GM19397 (cell line): ENCODE data around the gene ZACN.
"Not testable (repeated sequence)": the region's sequence is repeated elsewhere in the genome, so short reads cannot be mapped to it uniquely, and the experiment has no call there.

ENCODE experiments used
- ATAC-seq: cut with Tn5 transposase; IDR thresholded peaks from one replicate; pipeline ENCODE4 v1.9.1; 2021; ENCODE audit warnings: mild to moderate bottlenecking, moderate library complexity; ENCODE audit not compliant: unreplicated experiment

ZACN gene

GRCh38 chr17:76078860-76079534, at the start of gene ZACN:
Gene ZACN, plus strand, starts transcription at chr17:76079182. Its CDS starts 83 bp downstream, at chr17:76079265.
- no peak for ATAC-seq

GRCh38 chr17:76032073-76032779, 46.8 kb upstream of the ZACN start:
- no peak for ATAC-seq

- no peak for ATAC-seq
Measured at GRCh38 chr17:76032780-76033108, 46.2 kb upstream of the ZACN start.

GRCh38 chr17:76033139-76033538, 45.8 kb upstream of the ZACN start:
- no peak for ATAC-seq

GRCh38 chr17:76034428-76035350, 44.3 kb upstream of the ZACN start:
- no peak for ATAC-seq

GRCh38 chr17:76036497-76037261, 42.3 kb upstream of the ZACN start:
- no peak for ATAC-seq

GRCh38 chr17:76038050-76038449, 40.9 kb upstream of the ZACN start:
- ATAC-seq = no peak

- ATAC-seq = no peak
Measured at GRCh38 chr17:76039121-76039520, 39.9 kb upstream of the ZACN start.

GRCh38 chr17:76040376-76040775, 38.6 kb upstream of the ZACN start:
- no peak for ATAC-seq

- ATAC-seq = not testable (repeated sequence)
Measured at GRCh38 chr17:76042868-76043267, 36.1 kb upstream of the ZACN start.

- ATAC-seq = not testable (repeated sequence)
Measured at GRCh38 chr17:76044475-76045007, 34.4 kb upstream of the ZACN start.

- ATAC-seq = no peak
Measured at GRCh38 chr17:76046064-76046463, 32.9 kb upstream of the ZACN start.

- ATAC-seq = no peak
Measured at GRCh38 chr17:76048025-76048605, 30.9 kb upstream of the ZACN start.

- no peak for ATAC-seq
Measured at GRCh38 chr17:76048711-76049110, 30.3 kb upstream of the ZACN start.

- no peak for ATAC-seq
Measured at GRCh38 chr17:76049239-76049638, 29.7 kb upstream of the ZACN start.

GRCh38 chr17:76049836-76050537, 29.0 kb upstream of the ZACN start:
- no peak for ATAC-seq

GRCh38 chr17:76050538-76051467, 28.2 kb upstream of the ZACN start:
- ATAC-seq = no peak

GRCh38 chr17:76051561-76051960, 27.4 kb upstream of the ZACN start:
- no peak for ATAC-seq
